HepG2 (cell line): ENCODE data around the gene SLC10A1. TPM values are rescaled to one million over a fixed set of nuclear protein-coding genes. Genes with fewer than 3 reads are reported as not detected.
A peak's percentile ranks its signal among the peaks of the same experiment; 100 is the strongest.

Experiments used
- AFF4 ChIP-seq: sonication (generic); formaldehyde crosslinking; IDR thresholded peaks from 2 replicates; pipeline ENCODE4 v1.4.0; 2020; ENCODE audit warnings: missing genetic modification reagents
- CCDC6 ChIP-seq: sonication (generic); formaldehyde crosslinking; IDR thresholded peaks from 2 replicates; pipeline ENCODE4 v1.8.1; 2022; ENCODE audit warnings: mild to moderate bottlenecking, missing genetic modification reagents, moderate library complexity
- MTF2 ChIP-seq: sonication (generic); formaldehyde crosslinking; IDR thresholded peaks from 2 replicates; pipeline ENCODE4 v1.5.0; 2020; ENCODE audit warnings: missing genetic modification reagents, borderline replicate concordance
- NFE2L1 ChIP-seq: sonication (generic); formaldehyde crosslinking; IDR thresholded peaks from 2 replicates; pipeline ENCODE4 v1.4.0; 2020; ENCODE audit warnings: missing genetic modification reagents, mild to moderate bottlenecking, borderline replicate concordance
- SALL1 ChIP-seq: sonication (generic); formaldehyde crosslinking; IDR thresholded peaks from 2 replicates; pipeline ENCODE4 v1.8.0; 2022; ENCODE audit warnings: mild to moderate bottlenecking, missing genetic modification reagents
- STAT6 ChIP-seq: sonication (generic); formaldehyde crosslinking; IDR thresholded peaks from 2 replicates; pipeline ENCODE4 v1.4.0; 2020; ENCODE audit warnings: missing genetic modification reagents, mild to moderate bottlenecking, borderline replicate concordance
- XRCC5 ChIP-seq: fragments of 200-400 bp; formaldehyde crosslinking; optimal IDR thresholded peaks from 2 replicates; pipeline ENCODE3; 2017; ENCODE audit warnings: mild to moderate bottlenecking, low read length
- ZBTB49 ChIP-seq: sonication (generic); formaldehyde crosslinking; IDR thresholded peaks from 2 replicates; pipeline ENCODE4 v1.4.0; 2020; ENCODE audit warnings: missing genetic modification reagents, borderline replicate concordance
- ZNF18 ChIP-seq: sonication (generic); formaldehyde crosslinking; IDR thresholded peaks from 2 replicates; pipeline ENCODE4 v1.8.0; 2022; ENCODE audit warnings: mild to moderate bottlenecking, missing genetic modification reagents; ENCODE audit not compliant: insufficient replicate concordance
- ZNF710 ChIP-seq: sonication (generic); formaldehyde crosslinking; IDR thresholded peaks from 2 replicates; pipeline ENCODE4 v1.5.0; 2020; ENCODE audit warnings: mild to moderate bottlenecking, missing genetic modification reagents, borderline replicate concordance
- ZNF800 ChIP-seq: sonication (generic); formaldehyde crosslinking; IDR thresholded peaks from 2 replicates; pipeline ENCODE4 v1.4.0; 2020; ENCODE audit warnings: missing genetic modification reagents
- polyA plus RNA-seq, 8 experiments: library from polyadenylated mRNA; depleted of rRNA in 3 of 8; stranded (reverse) in 7 of 8; unstranded in 1 of 8; fragments of >200 nt; fragmentation: Illumina TruSeq in 4 of 8; extraction: Trizol in 4 of 8; gene quantifications; 2 replicates each; pipeline versions ENCODE4 v1.2.1 to v1.2.3, GENCODE V29; 2011 to 2016; ENCODE audit warnings: low read depth in 4 of 8, missing spikeins in 1 of 8, mixed read lengths in 1 of 8; ENCODE audit not compliant: insufficient read depth in 1 of 8
- total RNA-seq, 5 experiments: library from RNA; depleted of rRNA; stranded (reverse); fragments of >200 nt; fragmentation: Illumina TruSeq; extraction: Trizol; gene quantifications; 2 replicates each; pipeline ENCODE4 v1.2.3, GENCODE V29; 2016; ENCODE audit warnings: low read depth in 1 of 5

SLC10A1 gene
- total and polyA plus RNA-seq, 2 of the 13 experiments (the other 11 are each of a cell fraction or from before 2014, with no cell fraction given): 0.17 TPM; not detected in 1

GRCh38 chr14:69772082-69773017 is 24.7 kb downstream of the SLC10A1 start (continued):
- TF ChIP-seq AFF4 (CRISPR knock-in tag): no peak
- TF ChIP-seq MTF2 (CRISPR knock-in tag): no peak
- TF ChIP-seq ZNF800 (CRISPR knock-in tag): no peak
- no peak for TF ChIP-seq STAT6 (CRISPR knock-in tag)
- TF ChIP-seq NFE2L1 (CRISPR knock-in tag): no peak
- TF ChIP-seq XRCC5: no peak
- TF ChIP-seq ZBTB49 (CRISPR knock-in tag): no peak
- TF ChIP-seq ZNF710: 0 out of 2 replicates have a peak, but pooled peaks have one; percentile 34
- peak; percentile 23; the same call in 1 of the 2 replicates for TF ChIP-seq SALL1 (CRISPR knock-in tag)
- peak; percentile 60 for TF ChIP-seq ZNF18 (CRISPR knock-in tag)
- no peak for TF ChIP-seq CCDC6 (CRISPR knock-in tag)
